H9 (cell line): ENCODE data around the gene FFAR1. TPM values are rescaled to one million over a fixed set of nuclear protein-coding genes. Genes with fewer than 3 reads are reported as not detected.
"Not testable (repeated sequence)": the region's sequence is repeated elsewhere in the genome, so short reads cannot be mapped to it uniquely, and the experiment has no call there.

Experiments used
- DNase-seq: peaks from one replicate; pipeline ENCODE4 v3.0.0-alpha.2; 2017
- H2AFZ ChIP-seq: one replicate; pipeline ENCODE4 v1.6.1; 2013; ENCODE audit warnings: mild to moderate bottlenecking, low read length, control low read depth, moderate library complexity
- H2AK5ac ChIP-seq: 2 replicates; pipeline ENCODE4 v1.6.1; 2013; ENCODE audit warnings: low read length, control low read depth, mixed read lengths; ENCODE audit not compliant: insufficient read length
- H2BK120ac ChIP-seq: one replicate; pipeline ENCODE4 v1.6.1; 2013; ENCODE audit warnings: low read depth, mild to moderate bottlenecking, low read length, control low read depth, inconsistent platforms; ENCODE audit not compliant: poor library complexity, severe bottlenecking
- H2BK12ac ChIP-seq: 2 replicates; pipeline ENCODE4 v1.6.1; 2013; ENCODE audit warnings: low read length, control low read depth, mixed read lengths, low read depth; ENCODE audit not compliant: insufficient read length
- H2BK15ac ChIP-seq: 2 replicates; pipeline ENCODE4 v1.6.1; 2013; ENCODE audit warnings: low read depth, low read length, control low read depth
- H2BK20ac ChIP-seq: one replicate; pipeline ENCODE4 v1.6.1; 2013; ENCODE audit warnings: low read depth, mild to moderate bottlenecking, low read length, control low read depth, inconsistent platforms; ENCODE audit not compliant: poor library complexity, severe bottlenecking
- H2BK5ac ChIP-seq: 2 replicates; pipeline ENCODE4 v1.6.1; 2013; ENCODE audit warnings: low read length, control low read depth, mixed read lengths; ENCODE audit not compliant: insufficient read length
- H3K14ac ChIP-seq: 2 replicates; pipeline ENCODE4 v1.6.1; 2013; ENCODE audit warnings: low read length, control low read depth; ENCODE audit not compliant: insufficient read depth
- H3K18ac ChIP-seq: 2 replicates; pipeline ENCODE4 v1.6.1; 2013; ENCODE audit warnings: low read depth, mild to moderate bottlenecking, mixed read lengths, low read length, control low read depth; ENCODE audit not compliant: insufficient read length
- H3K23ac ChIP-seq: 2 replicates; pipeline ENCODE4 v1.6.1; 2013; ENCODE audit warnings: low read length, control low read depth, mixed read lengths, low read depth; ENCODE audit not compliant: insufficient read length
- H3K23me2 ChIP-seq: 2 replicates; pipeline ENCODE4 v1.6.1; 2013; ENCODE audit warnings: low read depth, mild to moderate bottlenecking, mixed read lengths, low read length, control low read depth; ENCODE audit not compliant: insufficient read length, poor library complexity, severe bottlenecking
- H3K27ac ChIP-seq: 2 replicates; pipeline ENCODE4 v1.5.1; 2013; ENCODE audit warnings: low read length, control low read depth, mixed read lengths, low read depth; ENCODE audit not compliant: insufficient read length
- H3K27me3 ChIP-seq: 2 replicates; pipeline ENCODE4 v1.6.1; 2013; ENCODE audit warnings: low read length, control low read depth, inconsistent platforms; ENCODE audit not compliant: insufficient read depth
- H3K4ac ChIP-seq: 2 replicates; pipeline ENCODE4 v1.6.1; 2013; ENCODE audit warnings: low read depth, mild to moderate bottlenecking, control low read depth, inconsistent platforms, low read length, moderate library complexity
- H3K4me1 ChIP-seq: 2 replicates; pipeline ENCODE4 v1.6.1; 2013; ENCODE audit warnings: low read length, control low read depth, inconsistent platforms; ENCODE audit not compliant: insufficient read depth
- H3K4me2 ChIP-seq: 2 replicates; pipeline ENCODE4 v1.6.1; 2013; ENCODE audit warnings: low read length, control low read depth, mixed read lengths; ENCODE audit not compliant: insufficient read length, insufficient read depth
- H3K56ac ChIP-seq: 2 replicates; pipeline ENCODE4 v1.6.1; 2013; ENCODE audit warnings: low read depth, mild to moderate bottlenecking, mixed read lengths, low read length, control low read depth; ENCODE audit not compliant: insufficient read length
- H3K79me1 ChIP-seq: 2 replicates; pipeline ENCODE4 v1.6.1; 2013; ENCODE audit warnings: low read depth, mild to moderate bottlenecking, moderate library complexity, low read length, control low read depth, inconsistent platforms; ENCODE audit not compliant: insufficient read depth, poor library complexity, severe bottlenecking
- H3K79me2 ChIP-seq: 2 replicates; pipeline ENCODE4 v1.6.1; 2013; ENCODE audit warnings: low read length, control low read depth, inconsistent platforms; ENCODE audit not compliant: insufficient read depth
- H3K9ac ChIP-seq: 2 replicates; pipeline ENCODE4 v1.6.1; 2013; ENCODE audit warnings: low read length, control low read depth, mixed read lengths; ENCODE audit not compliant: insufficient read length; ENCODE audit errors: extremely low read depth
- H3K9me3 ChIP-seq: one replicate; pipeline ENCODE4 v1.6.1; 2013; ENCODE audit warnings: low read depth, low read length, inconsistent platforms; ENCODE audit not compliant: control insufficient read depth
- H3T11ph ChIP-seq: one replicate; pipeline ENCODE4 v1.6.1; 2013; ENCODE audit warnings: mild to moderate bottlenecking, low read length, control low read depth, inconsistent platforms
- H4K20me1 ChIP-seq: one replicate; pipeline ENCODE4 v1.6.1; 2013; ENCODE audit not compliant: control insufficient read depth, insufficient read length, insufficient read depth
- H4K5ac ChIP-seq: 2 replicates; pipeline ENCODE4 v1.6.1; 2013; ENCODE audit warnings: low read depth, mild to moderate bottlenecking, mixed read lengths, low read length, control low read depth; ENCODE audit not compliant: insufficient read length
- H4K8ac ChIP-seq: replicated peaks from 2 replicates; pipeline ENCODE4 v1.6.1; 2013; ENCODE audit warnings: low read length, control low read depth, mixed read lengths, low read depth; ENCODE audit not compliant: insufficient read length
- H4K91ac ChIP-seq: 2 replicates; pipeline ENCODE4 v1.6.1; 2013; ENCODE audit warnings: low read depth, mild to moderate bottlenecking, moderate library complexity, mixed read lengths, low read length, control low read depth; ENCODE audit not compliant: insufficient read length
- H3K27ac Mint-ChIP-seq, 3 experiments: 2 replicates in 2 of 3; 3 replicates in 1 of 3; pipeline ENCODE4 v1.8.0; 2020 to 2021; ENCODE audit warnings: mixed read lengths in 3 of 3, mild to moderate bottlenecking in 1 of 3, moderate library complexity in 1 of 3
- H3K27me3 Mint-ChIP-seq: 2 replicates; pipeline ENCODE4 v1.8.0; 2021; ENCODE audit warnings: low read depth, mild to moderate bottlenecking, moderate library complexity, mixed read lengths
- H3K36me3 Mint-ChIP-seq, 3 experiments: 2 replicates in 2 of 3; 3 replicates in 1 of 3; pipeline ENCODE4 v1.8.0; 2020 to 2021; ENCODE audit warnings: low read depth in 3 of 3, mixed read lengths in 3 of 3; ENCODE audit not compliant: insufficient read depth in 1 of 3
- H3K4me1 Mint-ChIP-seq, 2 experiments: 2 replicates each; pipeline ENCODE4 v1.8.0; 2020; ENCODE audit warnings: mixed read lengths in 2 of 2
- H3K4me3 Mint-ChIP-seq, 2 experiments: 2 replicates in 1 of 2; 3 replicates in 1 of 2; pipeline ENCODE4 v1.8.0; 2020 to 2021; ENCODE audit warnings: mild to moderate bottlenecking in 2 of 2, mixed read lengths in 2 of 2, moderate library complexity in 1 of 2
- H3K9me3 Mint-ChIP-seq, 2 experiments: 2 replicates in 1 of 2; 3 replicates in 1 of 2; pipeline ENCODE4 v1.8.0; 2020; ENCODE audit warnings: mild to moderate bottlenecking in 2 of 2, mixed read lengths in 2 of 2, moderate library complexity in 1 of 2
- CTCF ChIP-seq: fragments of 200-600 bp; sonication (generic); conservative IDR thresholded peaks from 3 replicates; pipeline ENCODE4 v1.8.0; 2021; ENCODE audit warnings: antibody characterized with exemption, mild to moderate bottlenecking
- WGBS: extraction: QIAGEN DNeasy Blood & Tissue Kit; methylation state at CpG from one replicate; pipeline ENCODE4 v1.1.7; 2013; ENCODE audit warnings: missing lambda C conversion rate, low lambda C conversion rate, mixed read lengths; ENCODE audit not compliant: insufficient read length; ENCODE audit errors: extremely low coverage; 5-methylcytosine and 5-hydroxymethylcytosine counted together
- total RNA-seq: library from RNA; stranded (reverse); gene quantifications from 2 replicates; pipeline ENCODE4 v1.2.1, GENCODE V29; 2021

Gene FFAR1
- total RNA-seq, 1 experiment from 2014 or later: not detected

- not testable (repeated sequence) for H3K79me1 ChIP-seq, H3K36me3 Mint-ChIP-seq, H3K9me3 Mint-ChIP-seq, H3K27me3 Mint-ChIP-seq, H3K27ac Mint-ChIP-seq, H2BK12ac ChIP-seq, H3K14ac ChIP-seq, H2BK20ac ChIP-seq, H3T11ph ChIP-seq, H2BK15ac ChIP-seq, H3K23ac ChIP-seq, H4K91ac ChIP-seq, H2BK5ac ChIP-seq, H3K27me3 ChIP-seq, H3K18ac ChIP-seq, H3K4me1 Mint-ChIP-seq, H2AK5ac ChIP-seq, H4K20me1 ChIP-seq, H3K9ac ChIP-seq, H3K4me3 Mint-ChIP-seq, H3K27ac ChIP-seq, H3K23me2 ChIP-seq, H3K9me3 ChIP-seq, H3K4me1 ChIP-seq, H3K56ac ChIP-seq, H3K4ac ChIP-seq, H4K8ac ChIP-seq, H3K4me2 ChIP-seq, H4K5ac ChIP-seq, H2AFZ ChIP-seq, H2BK120ac ChIP-seq, DNase-seq, H3K79me2 ChIP-seq
- WGBS: no CpG with 5 or more reads among the region's 16 CpGs
- TF ChIP-seq CTCF: peak; percentile 41; the same call in 2 of the 3 replicates
These were observed 11.1 kb downstream of the FFAR1 start for GRCh38 chr19:35358834-35359233.

- H3K4me3 Mint-ChIP-seq: not testable (repeated sequence)
These were observed 11.7 kb downstream of the FFAR1 start for GRCh38 chr19:35359395-35359794.

More at GRCh38 chr19:35359395-35359794, 11.7 kb downstream of the FFAR1 start:
- H3K4ac ChIP-seq, H3K27me3 ChIP-seq, H3K4me2 ChIP-seq, H3K23me2 ChIP-seq, H3K27ac Mint-ChIP-seq, H3K27me3 Mint-ChIP-seq, H3K23ac ChIP-seq, H3K4me1 ChIP-seq, H2BK20ac ChIP-seq, H3T11ph ChIP-seq, H3K14ac ChIP-seq, H3K79me1 ChIP-seq, H4K20me1 ChIP-seq, H3K79me2 ChIP-seq, H2BK5ac ChIP-seq, H2BK12ac ChIP-seq, H2AFZ ChIP-seq, H3K9ac ChIP-seq, H3K9me3 Mint-ChIP-seq, H2AK5ac ChIP-seq, H3K36me3 Mint-ChIP-seq, H3K9me3 ChIP-seq, H3K4me1 Mint-ChIP-seq, H2BK120ac ChIP-seq, H3K27ac ChIP-seq, H4K8ac ChIP-seq, H4K91ac ChIP-seq, H2BK15ac ChIP-seq, H3K56ac ChIP-seq, H3K18ac ChIP-seq, H4K5ac ChIP-seq, DNase-seq: not testable (repeated sequence)
- no CpG with 5 or more reads among the region's 21 CpGs for WGBS
